KMS-11 (cell line): ENCODE results near the gene TRIM43.
"Not testable (repeated sequence)": the region's sequence is repeated elsewhere in the genome, so short reads cannot be mapped to it uniquely, and the experiment has no call there.

Experiments
- H2AFZ ChIP-seq: fragments of 200-600 bp; sonication (generic); 2 replicates; pipeline ENCODE4 v1.6.1; 2016; ENCODE audit warnings: antibody characterized with exemption, mixed run types, low read depth
- H3K27ac ChIP-seq: fragments of 200-600 bp; sonication (generic); 2 replicates; pipeline ENCODE4 v1.6.1; 2016; ENCODE audit warnings: mild to moderate bottlenecking, mixed run types
- H3K27me3 ChIP-seq: fragments of 200-600 bp; sonication (generic); 2 replicates; pipeline ENCODE4 v1.6.1; 2017; ENCODE audit warnings: mild to moderate bottlenecking, low read depth, mixed run types, moderate library complexity; ENCODE audit not compliant: insufficient read depth
- H3K36me3 ChIP-seq: fragments of 200-600 bp; sonication (generic); 2 replicates; pipeline ENCODE4 v1.6.1; 2017; ENCODE audit warnings: mild to moderate bottlenecking, mixed run types; ENCODE audit not compliant: insufficient read depth
- H3K4me1 ChIP-seq: fragments of 200-600 bp; sonication (generic); 2 replicates; pipeline ENCODE4 v1.6.1; 2016; ENCODE audit warnings: mild to moderate bottlenecking, low read depth, mixed run types; ENCODE audit not compliant: poor library complexity, severe bottlenecking
- H3K4me2 ChIP-seq: fragments of 200-600 bp; sonication (generic); 2 replicates; pipeline ENCODE4 v1.7.0; 2016; ENCODE audit warnings: mild to moderate bottlenecking, mixed run types
- H3K4me3 ChIP-seq: fragments of 200-600 bp; sonication (generic); IDR thresholded peaks from 2 replicates; pipeline ENCODE4 v1.6.1; 2017; ENCODE audit warnings: low read depth, low read length, mixed read lengths; ENCODE audit not compliant: insufficient read depth
- H3K79me2 ChIP-seq: fragments of 200-600 bp; sonication (generic); 2 replicates; pipeline ENCODE4 v1.6.1; 2016; ENCODE audit warnings: low read depth, mixed run types; ENCODE audit not compliant: insufficient read depth
- H3K9ac ChIP-seq: fragments of 200-600 bp; sonication (generic); 2 replicates; pipeline ENCODE4 v1.6.1; 2016; ENCODE audit warnings: mild to moderate bottlenecking, mixed run types
- H4K20me1 ChIP-seq: fragments of 200-600 bp; sonication (generic); 2 replicates; pipeline ENCODE4 v1.6.1; 2016; ENCODE audit warnings: mild to moderate bottlenecking, mixed run types; ENCODE audit not compliant: insufficient read depth
- CTCF ChIP-seq: fragments of 200-600 bp; sonication (generic); conservative IDR thresholded peaks from 2 replicates; pipeline ENCODE4 v1.6.1; 2017; ENCODE audit warnings: low read depth, mild to moderate bottlenecking, antibody characterized with exemption, low read length, moderate library complexity, mixed read lengths

The TRIM43 gene

GRCh38 chr2:95574506-95574905, 17.3 kb upstream of the TRIM43 start:
- Histone ChIP-seq H3K27ac (no peak overlapping the region), H3K4me1 (no peaks in the 10 kb centered on the region), H3K9ac (no peak overlapping the region), H3K4me2 (no peak overlapping the region), H3K4me3 (no peak overlapping the region), H2AFZ (no peak overlapping the region), H3K79me2 (no peaks in the 10 kb centered on the region), H4K20me1 (no peaks in the 10 kb centered on the region), H3K27me3 (no peaks in the 10 kb centered on the region), H3K36me3 (no peaks in the 10 kb centered on the region)
- no peak for TF ChIP-seq CTCF

GRCh38 chr2:95575857-95576256, 15.9 kb upstream of the TRIM43 start:
- H3K36me3 ChIP-seq: no peaks in the 10 kb centered on the region
- H3K27me3 ChIP-seq: no peaks in the 10 kb centered on the region
- H3K4me2 ChIP-seq: no peak overlapping the region
- no peak for TF ChIP-seq CTCF
- H3K4me3 ChIP-seq: no peak overlapping the region
- H4K20me1 ChIP-seq: no peaks in the 10 kb centered on the region
- no peak overlapping the region for H3K27ac ChIP-seq
- no peak overlapping the region for H2AFZ ChIP-seq
- H3K9ac ChIP-seq: no peak overlapping the region
- H3K79me2 ChIP-seq: no peaks in the 10 kb centered on the region
- no peaks in the 10 kb centered on the region for H3K4me1 ChIP-seq

GRCh38 chr2:95578539-95578938, 13.3 kb upstream of the TRIM43 start:
- H3K27me3 ChIP-seq: no peaks in the 10 kb centered on the region
- no peaks in the 10 kb centered on the region for H3K36me3 ChIP-seq
- no peaks in the 10 kb centered on the region for H3K4me1 ChIP-seq
- H3K79me2 ChIP-seq: no peaks in the 10 kb centered on the region
- no peak for TF ChIP-seq CTCF
- no peaks in the 10 kb centered on the region for H4K20me1 ChIP-seq
- H3K27ac ChIP-seq: no peak overlapping the region
- H3K4me3 ChIP-seq: no peak overlapping the region
- no peak overlapping the region for H3K9ac ChIP-seq
- no peak overlapping the region for H2AFZ ChIP-seq
- no peak overlapping the region for H3K4me2 ChIP-seq

- H3K9ac ChIP-seq, H3K4me3 ChIP-seq, H3K36me3 ChIP-seq, H4K20me1 ChIP-seq, H3K4me1 ChIP-seq, H3K27ac ChIP-seq, H3K27me3 ChIP-seq, H3K79me2 ChIP-seq, H2AFZ ChIP-seq, H3K4me2 ChIP-seq: not testable (repeated sequence)
These were observed 8.3 kb upstream of the TRIM43 start for GRCh38 chr2:95583545-95583944.

GRCh38 chr2:95584321-95584720, 7.5 kb upstream of the TRIM43 start:
- not testable (repeated sequence) for H3K9ac ChIP-seq, H3K4me3 ChIP-seq, H3K27ac ChIP-seq, H3K79me2 ChIP-seq, H3K27me3 ChIP-seq, H3K4me2 ChIP-seq, H3K4me1 ChIP-seq, H3K36me3 ChIP-seq, H4K20me1 ChIP-seq, H2AFZ ChIP-seq

- not testable (repeated sequence) for H3K36me3 ChIP-seq, H3K4me1 ChIP-seq, H3K4me2 ChIP-seq, H3K4me3 ChIP-seq, H2AFZ ChIP-seq, H3K9ac ChIP-seq, H4K20me1 ChIP-seq, H3K27ac ChIP-seq, H3K79me2 ChIP-seq, H3K27me3 ChIP-seq
These were observed 1.8 kb upstream of the TRIM43 start for GRCh38 chr2:95589777-95590536.

GRCh38 chr2:95592973-95593372, 1.2 kb downstream of the TRIM43 start:
- not testable (repeated sequence) for H3K9ac ChIP-seq, H3K4me2 ChIP-seq, H3K36me3 ChIP-seq, H3K27ac ChIP-seq, H3K79me2 ChIP-seq, H3K4me3 ChIP-seq, H3K4me1 ChIP-seq, H4K20me1 ChIP-seq, H2AFZ ChIP-seq, H3K27me3 ChIP-seq

GRCh38 chr2:95595012-95595411, 3.2 kb downstream of the TRIM43 start:
- H4K20me1 ChIP-seq, H3K4me1 ChIP-seq, H3K27ac ChIP-seq, H3K4me3 ChIP-seq, H3K9ac ChIP-seq, H3K27me3 ChIP-seq, H2AFZ ChIP-seq, H3K36me3 ChIP-seq, H3K4me2 ChIP-seq, H3K79me2 ChIP-seq: not testable (repeated sequence)
